Measurements from ENCODE around the gene SMG5. TPM values are rescaled to one million over a fixed set of nuclear protein-coding genes. Genes with fewer than 3 reads are reported as not detected.

SMG5 gene
- total RNA-seq, 1 experiment from 2014 or later = 63.3 TPM

- 0 out of 2 replicates have a peak, but pooled peaks cover 3% of the 10 kb centered on the region for H4K20me1 ChIP-seq (ENCODE audit: insufficient read depth)
- no peaks in the 10 kb centered on the region for H3K4me1 ChIP-seq (replicated peaks; ENCODE audit: insufficient read depth)
- no peak overlapping the region for H3K4me2 ChIP-seq
- CTCF ChIA-PET = no interaction called here
- no peak for DNase-seq
- no TSS peak for BruUV-seq (replicated peaks)
- no peak overlapping the region for H3K27ac ChIP-seq
- intact Hi-C loops (cut with micrococcal nuclease; ENCODE audit: unreplicated experiment) = no loop called here
- H3K4me3 ChIP-seq = no peak overlapping the region
- H3K9me2 ChIP-seq (ENCODE audit: insufficient read depth) = no peaks in the 10 kb centered on the region
- H3K9me3 ChIP-seq (ENCODE audit: insufficient read depth, low read depth) = no peaks in the 10 kb centered on the region
- H2AFZ ChIP-seq = no peak overlapping the region
- POLR2A ChIA-PET (ENCODE audit: unreplicated experiment) = no interaction called here
- TF ChIP-seq, protein P1, sequence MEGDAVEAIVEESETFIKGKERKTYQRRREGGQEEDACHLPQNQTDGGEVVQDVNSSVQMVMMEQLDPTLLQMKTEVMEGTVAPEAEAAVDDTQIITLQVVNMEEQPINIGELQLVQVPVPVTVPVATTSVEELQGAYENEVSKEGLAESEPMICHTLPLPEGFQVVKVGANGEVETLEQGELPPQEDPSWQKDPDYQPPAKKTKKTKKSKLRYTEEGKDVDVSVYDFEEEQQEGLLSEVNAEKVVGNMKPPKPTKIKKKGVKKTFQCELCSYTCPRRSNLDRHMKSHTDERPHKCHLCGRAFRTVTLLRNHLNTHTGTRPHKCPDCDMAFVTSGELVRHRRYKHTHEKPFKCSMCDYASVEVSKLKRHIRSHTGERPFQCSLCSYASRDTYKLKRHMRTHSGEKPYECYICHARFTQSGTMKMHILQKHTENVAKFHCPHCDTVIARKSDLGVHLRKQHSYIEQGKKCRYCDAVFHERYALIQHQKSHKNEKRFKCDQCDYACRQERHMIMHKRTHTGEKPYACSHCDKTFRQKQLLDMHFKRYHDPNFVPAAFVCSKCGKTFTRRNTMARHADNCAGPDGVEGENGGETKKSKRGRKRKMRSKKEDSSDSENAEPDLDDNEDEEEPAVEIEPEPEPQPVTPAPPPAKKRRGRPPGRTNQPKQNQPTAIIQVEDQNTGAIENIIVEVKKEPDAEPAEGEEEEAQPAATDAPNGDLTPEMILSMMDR (conservative IDR thresholded peaks at IDR 0.05) = no peak
- TF ChIP-seq EZH2 (IDR thresholded peaks at IDR 0.05; ENCODE audit: low read depth) = no peak
- H3K36me3 ChIP-seq (ENCODE audit: low read depth) = peaks cover 34% of the 10 kb centered on the region
- peaks cover 4% of the 10 kb centered on the region; the same call in 1 of the 2 replicates for H3F3A ChIP-seq (ENCODE audit: insufficient read depth, low read depth)
- H3K27me3 ChIP-seq (ENCODE audit: insufficient read depth, low read depth) = no peaks in the 10 kb centered on the region
- H3K79me2 ChIP-seq (ENCODE audit: low read depth) = no peaks in the 10 kb centered on the region
Measured at GRCh38 chr1:156266051-156266450, 16.6 kb downstream of the SMG5 start.

GRCh38 chr1:156263288-156263655 lies 19.4 kb downstream of the SMG5 start:
- Histone ChIP-seq H2AFZ (no peak overlapping the region), H3K27me3 (ENCODE audit: insufficient read depth, low read depth) (no peaks in the 10 kb centered on the region), H3K9me3 (ENCODE audit: insufficient read depth, low read depth) (no peaks in the 10 kb centered on the region), H3F3A (ENCODE audit: insufficient read depth, low read depth) (peaks cover 4% of the 10 kb centered on the region; the same call in 1 of the 2 replicates), H3K79me2 (ENCODE audit: low read depth) (no peaks in the 10 kb centered on the region), H3K4me2 (no peak overlapping the region), H3K4me1 (replicated peaks; ENCODE audit: insufficient read depth) (no peaks in the 10 kb centered on the region), H3K27ac (no peak overlapping the region), H4K20me1 (ENCODE audit: insufficient read depth) (peaks cover 6% of the 10 kb centered on the region; the same call in 1 of the 2 replicates), H3K4me3 (no peak overlapping the region), H3K36me3 (ENCODE audit: low read depth) (peaks cover 34% of the 10 kb centered on the region), H3K9me2 (ENCODE audit: insufficient read depth) (no peaks in the 10 kb centered on the region)
- TF ChIP-seq, protein P1 (conservative IDR thresholded peaks at IDR 0.05) = no peak
- TF ChIP-seq EZH2 (IDR thresholded peaks at IDR 0.05; ENCODE audit: low read depth) = no peak
- CTCF ChIA-PET = no interaction called here
- BruUV-seq (replicated peaks) = no TSS peak
- DNase-seq = no peak
- POLR2A ChIA-PET (ENCODE audit: unreplicated experiment) = interaction anchor here (0.7 to 1.0 kb wide), 2 partner anchors 32 to 70 kb away, joined by 3 to 5 read pairs; partner anchors contain the start of genes GLMP and SLC25A44
- intact Hi-C loops (cut with micrococcal nuclease; ENCODE audit: unreplicated experiment) = no loop called here

DNA sequence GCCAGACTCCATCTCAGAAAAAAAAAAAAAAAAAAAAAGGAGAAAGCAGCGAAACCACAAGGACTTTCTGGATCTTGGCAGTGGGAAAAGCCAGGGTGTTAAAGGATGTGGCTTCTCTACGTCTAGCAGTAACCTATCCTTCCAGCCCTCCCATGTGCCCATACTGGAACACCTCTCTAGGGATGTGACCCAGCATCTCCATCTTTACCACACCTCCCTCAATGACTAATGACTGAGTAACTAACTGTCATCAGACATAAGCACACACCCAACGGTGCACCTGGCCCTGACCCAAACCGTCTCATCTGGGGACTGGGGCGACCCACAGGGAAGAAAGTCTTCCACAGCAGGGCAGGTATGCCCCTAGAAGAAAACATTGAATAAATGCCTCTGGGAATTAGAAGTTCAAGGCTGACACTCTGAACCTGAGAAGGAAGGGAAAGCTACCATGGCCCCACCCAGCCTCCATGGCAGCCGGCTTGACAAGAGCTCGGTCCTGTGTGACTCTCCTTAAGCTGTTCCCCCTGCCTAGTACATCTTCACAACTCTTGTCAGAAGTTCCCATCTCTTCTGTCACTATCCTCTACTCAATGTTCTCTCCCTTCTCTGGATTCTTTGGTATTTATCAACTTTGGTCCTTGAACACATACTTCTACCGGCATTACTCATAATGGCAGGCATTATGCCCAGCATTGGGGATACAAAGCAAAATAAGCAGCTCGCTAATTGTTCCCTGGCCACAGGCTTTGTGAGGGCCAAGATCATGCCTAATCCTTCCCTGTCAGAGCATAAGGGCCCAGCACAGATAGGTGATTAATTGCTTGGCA lies 20.0 kb downstream of the SMG5 start:
- Histone ChIP-seq H2AFZ (no peak overlapping the region), H3K9me3 (ENCODE audit: insufficient read depth, low read depth) (no peaks in the 10 kb centered on the region), H3K4me1 (replicated peaks; ENCODE audit: insufficient read depth) (no peaks in the 10 kb centered on the region), H3K36me3 (ENCODE audit: low read depth) (peaks cover 34% of the 10 kb centered on the region), H3F3A (ENCODE audit: insufficient read depth, low read depth) (peaks cover 4% of the 10 kb centered on the region; the same call in 1 of the 2 replicates), H3K4me2 (no peak overlapping the region), H3K4me3 (no peak overlapping the region), H4K20me1 (ENCODE audit: insufficient read depth) (peaks cover 9% of the 10 kb centered on the region; the same call in 1 of the 2 replicates), H3K79me2 (ENCODE audit: low read depth) (no peaks in the 10 kb centered on the region), H3K27me3 (ENCODE audit: insufficient read depth, low read depth) (no peaks in the 10 kb centered on the region), H3K9me2 (ENCODE audit: insufficient read depth) (no peaks in the 10 kb centered on the region), H3K27ac (no peak overlapping the region)
- ChIA-PET CTCF (no interaction called here), POLR2A (ENCODE audit: unreplicated experiment) (interaction anchor here (0.6 to 1.0 kb wide), 3 partner anchors 33 to 247 kb away, joined by 3 to 5 read pairs (median 3); partner anchors contain the start of genes GLMP and SLC25A44)
- no peak for TF ChIP-seq EZH2 (IDR thresholded peaks at IDR 0.05; ENCODE audit: low read depth)
- TF ChIP-seq, protein P1 (conservative IDR thresholded peaks at IDR 0.05) = no peak
- peak; percentile 45 to 46 for DNase-seq
- BruUV-seq (replicated peaks) = no TSS peak
- intact Hi-C loops (cut with micrococcal nuclease; ENCODE audit: unreplicated experiment) = no loop called here
